ENCODE results near the gene C2CD4C.

- TF ChIP-seq CTCF (IDR thresholded peaks at IDR 0.05; ENCODE audit: poor library complexity, severe bottlenecking): no peak
- TF ChIP-seq POLR2AphosphoS5 (IDR thresholded peaks at IDR 0.05): no peak
- no peak for TF ChIP-seq TAF1 (IDR thresholded peaks at IDR 0.05; ENCODE audit: low read depth)
- no peak for TF ChIP-seq EZH2 (IDR thresholded peaks at IDR 0.05; ENCODE audit: borderline replicate concordance, insufficient read depth, low read length, poor library complexity, severe bottlenecking)
- TF ChIP-seq MXI1 (conservative IDR thresholded peaks at IDR 0.05; ENCODE audit: poor library complexity, severe bottlenecking): no peak
- TF ChIP-seq SMC3 (conservative IDR thresholded peaks at IDR 0.05; ENCODE audit: poor library complexity): no peak
- TF ChIP-seq REST (IDR thresholded peaks at IDR 0.05; ENCODE audit: borderline replicate concordance): no peak
Measured at GRCh38 chr19:435707-436412, 26.9 kb upstream of the C2CD4C start.

Measured in neural cell (in vitro differentiated cells).